ENCODE measurements around the gene TAGLN2.

The TAGLN2 gene

DNA sequence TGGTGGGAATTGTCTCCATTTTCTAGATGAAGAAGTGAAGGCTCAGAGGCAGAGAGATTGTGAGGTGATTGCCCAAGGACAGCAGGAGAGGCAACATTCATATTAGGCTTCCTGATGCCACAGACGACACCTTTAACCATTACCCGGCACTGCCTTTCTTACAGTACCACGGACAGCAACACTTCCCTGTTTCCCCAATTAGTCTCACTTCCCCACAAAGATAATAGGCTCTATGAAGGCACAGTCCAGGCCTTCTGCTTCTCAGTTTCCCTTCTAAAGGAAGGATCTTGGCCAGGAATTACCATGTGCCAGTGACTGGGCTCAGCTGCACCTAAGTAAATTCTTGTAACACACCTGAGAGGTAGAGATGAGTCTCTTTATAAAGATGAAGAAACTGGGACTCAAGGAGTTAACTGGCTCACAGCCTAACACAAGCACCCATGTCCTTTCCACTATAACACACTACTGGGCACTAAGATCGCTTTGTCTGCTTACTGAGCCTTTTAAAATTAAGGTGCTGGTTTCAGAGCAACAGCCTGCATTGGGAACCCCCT, 10.5 kb upstream of the TAGLN2 start:
- no peak for DNase-seq (ENCODE audit: low read depth, low spot score)

DNA sequence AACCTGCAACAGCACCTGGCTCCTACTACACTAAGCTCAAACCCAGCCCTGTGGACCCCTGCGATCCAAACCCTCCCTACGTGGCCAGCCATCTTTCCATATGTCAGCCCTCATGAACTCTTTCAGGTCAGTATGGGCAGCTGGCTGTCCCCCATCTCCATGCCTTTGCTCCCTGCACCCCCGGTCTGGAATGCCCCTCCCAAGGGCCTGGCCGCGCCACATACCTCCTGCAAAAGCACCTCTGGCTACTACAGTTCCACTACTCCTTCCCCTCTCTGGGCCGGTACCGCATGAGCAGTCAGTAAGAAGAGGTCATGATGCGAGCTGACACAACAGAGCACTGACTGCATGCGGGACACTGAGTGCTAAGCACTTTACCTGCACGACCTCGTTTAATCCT, 10.0 kb upstream of the TAGLN2 start:
- DNase-seq (ENCODE audit: low read depth, low spot score) = no peak

DNA sequence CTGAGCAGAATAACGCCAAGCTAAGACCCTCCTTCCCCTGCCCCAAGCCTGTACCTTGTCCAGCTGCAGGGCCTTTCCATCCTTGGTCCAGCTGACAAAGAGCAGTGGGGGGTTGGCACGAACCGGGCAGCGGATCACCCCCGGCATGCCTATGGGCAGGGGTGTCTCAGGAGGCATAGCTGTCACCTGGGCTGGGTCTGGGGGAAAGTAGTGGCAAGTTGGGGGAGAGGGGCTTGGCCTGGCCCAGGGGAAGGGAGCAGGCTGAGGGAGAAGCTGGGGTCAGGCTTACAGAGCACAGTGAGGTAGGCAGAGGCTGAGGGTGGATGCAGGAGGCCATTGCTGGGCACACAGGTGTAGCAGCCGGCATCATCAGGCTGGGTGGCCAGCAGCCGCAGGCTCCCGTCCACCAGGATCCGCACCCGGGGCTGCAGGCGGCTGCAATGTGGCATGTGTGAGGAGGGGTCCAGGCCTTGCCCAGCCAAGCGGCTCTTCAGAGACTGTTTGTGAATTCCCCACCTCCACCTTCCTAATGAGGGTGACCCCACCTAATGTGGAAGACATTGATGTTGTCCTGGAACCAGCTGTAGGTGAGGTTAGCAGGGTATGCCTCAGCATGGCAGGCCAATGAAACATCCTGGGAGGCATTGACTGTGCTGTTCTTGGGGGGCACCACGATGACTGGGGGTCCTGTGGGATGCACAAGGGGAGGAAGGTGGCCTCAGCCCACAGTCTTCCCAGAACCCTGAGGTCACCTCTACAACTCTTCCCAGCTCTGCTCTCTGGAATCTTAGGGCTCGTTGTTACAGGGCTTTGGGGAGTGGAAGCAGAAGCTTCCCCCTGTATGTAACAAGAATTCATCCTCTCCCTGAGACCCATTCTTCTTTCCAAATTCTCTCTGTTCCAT, 9.1 kb upstream of the TAGLN2 start:
- DNase-seq (ENCODE audit: low read depth, low spot score) = no peak

DNA sequence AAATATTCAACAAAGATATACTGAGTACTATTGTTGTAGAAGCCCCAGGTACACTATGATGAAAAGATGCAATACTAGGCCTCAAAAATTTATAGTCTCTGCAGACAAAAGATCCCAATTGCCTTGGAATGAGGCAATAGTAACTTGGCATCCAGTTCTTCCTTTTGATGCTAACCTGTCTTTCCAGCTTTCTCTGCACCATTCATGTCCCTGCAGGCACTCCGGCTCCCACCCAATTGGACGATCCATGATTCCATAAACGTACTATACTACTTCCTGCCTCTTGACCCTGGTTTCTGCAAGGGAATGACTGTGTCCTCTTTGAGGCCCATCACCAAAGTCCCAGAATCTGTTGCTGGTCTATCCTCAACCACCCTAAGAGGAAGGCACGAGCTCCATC, 8.0 kb upstream of the TAGLN2 start:
- DNase-seq (ENCODE audit: low read depth, low spot score) = no peak

DNA sequence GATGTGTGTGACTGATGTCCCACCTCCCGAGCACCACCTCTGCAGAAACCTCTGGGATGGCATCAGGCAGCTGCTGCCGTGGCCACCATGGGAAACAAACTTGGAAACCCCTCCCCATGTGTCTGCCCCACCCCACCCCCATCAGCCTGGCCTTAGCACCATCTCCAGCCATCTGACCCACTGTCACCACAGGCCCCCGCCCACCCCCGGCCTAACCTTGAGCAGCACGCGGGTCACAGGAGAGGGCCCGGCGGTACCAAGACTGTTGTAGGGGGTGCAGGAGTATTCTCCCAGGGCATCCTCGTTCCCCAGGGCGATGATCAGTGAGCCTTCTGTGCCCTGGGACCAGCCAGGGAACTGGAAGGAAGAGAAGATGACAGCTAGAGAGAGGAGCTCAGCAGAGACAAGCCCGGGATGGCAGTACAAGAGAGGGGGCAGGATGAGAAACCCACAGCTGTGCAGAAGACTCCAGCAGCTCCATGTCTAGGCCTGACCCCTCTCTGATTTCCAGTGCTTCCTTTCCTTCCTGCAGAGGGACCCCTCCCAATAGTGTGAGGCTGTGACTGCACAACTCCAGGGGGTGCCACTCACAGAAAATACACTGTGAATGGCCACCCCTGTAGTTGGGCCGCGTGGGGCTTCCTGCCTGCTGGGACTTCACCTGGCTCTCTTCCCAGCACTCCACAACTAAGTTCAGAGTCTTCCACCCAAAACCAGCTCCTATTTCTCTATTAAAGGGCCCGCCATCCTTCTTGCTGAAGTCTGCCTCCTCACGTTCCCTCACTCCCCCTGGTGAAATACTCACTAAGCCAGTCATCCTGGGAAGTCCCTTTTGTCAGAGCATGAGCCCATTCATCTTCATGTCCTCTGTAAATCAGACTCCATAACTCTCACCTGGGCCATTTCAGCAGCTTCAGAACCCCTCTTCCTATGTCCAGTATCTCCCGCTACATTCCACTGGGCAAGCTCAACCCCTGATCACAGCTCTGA, 7.3 kb upstream of the TAGLN2 start:
- DNase-seq (ENCODE audit: low read depth, low spot score) = peak; percentile 37

DNA sequence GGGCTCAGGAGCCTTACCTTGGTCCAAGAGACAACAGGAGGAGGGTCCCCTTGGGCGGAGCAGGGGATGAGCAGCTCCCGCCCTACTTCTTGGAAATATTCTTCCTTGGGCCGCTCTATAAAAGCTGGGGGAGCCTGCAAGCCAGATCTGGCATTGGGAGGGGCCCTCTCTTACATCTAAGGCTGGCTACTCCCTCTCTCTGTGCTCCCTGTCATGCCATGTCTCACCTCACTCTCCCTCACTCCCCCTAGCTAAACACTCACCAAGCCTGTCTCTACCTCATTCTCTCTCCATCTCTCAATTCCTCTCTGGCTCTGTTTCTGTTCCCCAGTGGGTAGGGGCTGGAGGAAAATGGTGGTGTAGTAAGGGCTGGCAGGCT, 6.5 kb upstream of the TAGLN2 start:
- DNase-seq (ENCODE audit: low read depth, low spot score) = no peak

DNA sequence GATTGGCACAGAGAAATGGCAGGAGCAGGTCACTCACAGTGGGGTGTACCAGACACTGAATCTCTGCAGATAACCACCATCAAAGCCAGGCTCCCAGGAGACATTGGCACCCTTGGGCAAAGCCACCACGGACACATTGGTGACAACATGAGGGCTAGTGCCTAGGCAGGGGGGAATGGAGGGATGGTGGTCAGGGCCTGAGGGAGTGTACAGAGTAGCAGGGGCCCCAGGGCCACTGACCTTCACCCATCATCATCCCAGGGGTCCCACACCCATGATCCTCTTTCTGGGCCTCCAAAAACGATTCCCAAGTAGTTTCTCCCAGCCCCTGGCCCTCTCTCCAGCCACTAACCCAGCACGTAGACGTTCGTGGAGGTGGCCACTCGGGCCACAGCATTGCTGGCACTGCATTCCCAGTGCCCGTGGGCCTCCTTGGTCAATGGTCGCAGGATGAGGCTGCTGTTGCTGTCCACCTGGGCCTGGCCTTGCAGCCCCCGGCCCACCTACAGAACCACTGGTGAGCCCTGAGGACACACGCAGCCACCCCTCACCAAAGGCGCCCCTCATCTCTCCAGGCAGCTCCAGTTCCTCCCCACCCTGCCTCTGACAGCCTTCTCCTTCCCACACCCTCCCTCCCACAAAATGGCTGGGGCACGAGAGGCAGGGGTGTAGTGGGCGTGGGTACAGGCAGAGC, 5.9 kb upstream of the TAGLN2 start:
- no peak for DNase-seq (ENCODE audit: low read depth, low spot score)

DNA sequence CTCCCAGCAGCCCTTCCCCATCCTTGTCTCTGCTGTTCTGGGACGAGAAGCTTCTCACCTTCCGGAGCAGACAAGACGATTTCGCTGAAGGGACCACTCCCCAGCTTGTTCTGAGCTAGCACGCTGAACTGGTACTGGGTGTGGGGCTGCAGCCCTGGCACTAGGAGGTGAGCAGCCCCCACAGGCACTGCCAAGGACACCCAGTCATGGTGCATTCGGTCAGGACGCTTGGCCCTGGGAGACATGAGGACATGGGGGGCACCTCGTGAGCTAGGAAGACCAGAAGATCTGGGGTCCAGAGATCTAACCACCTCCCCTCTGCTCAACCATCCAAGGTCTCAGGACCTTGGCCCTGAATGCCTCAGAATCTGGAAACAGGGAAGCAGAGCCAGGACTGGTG, 5.3 kb upstream of the TAGLN2 start:
- DNase-seq (ENCODE audit: low read depth, low spot score) = no peak

DNA sequence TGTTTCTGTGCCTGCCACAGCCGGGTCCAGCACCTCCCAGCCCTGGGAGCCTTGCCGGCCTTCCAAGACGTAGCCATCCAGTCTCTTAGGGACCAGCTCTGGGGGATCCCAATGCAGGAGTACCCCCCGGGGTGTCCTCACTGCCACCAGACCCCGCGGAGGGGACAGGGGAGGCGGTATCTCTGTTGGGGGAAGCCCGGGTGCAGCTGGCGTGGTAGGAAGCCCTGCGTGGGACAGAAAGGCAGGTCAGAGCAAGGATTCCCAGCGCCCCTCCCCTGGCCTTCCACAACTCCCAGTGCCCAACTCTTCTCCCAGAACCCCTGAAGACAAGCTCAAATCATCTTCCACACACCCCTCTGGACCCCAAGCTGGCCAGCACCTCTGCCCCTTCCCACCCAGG, 4.9 kb upstream of the TAGLN2 start:
- no peak for DNase-seq (ENCODE audit: low read depth, low spot score)

DNA sequence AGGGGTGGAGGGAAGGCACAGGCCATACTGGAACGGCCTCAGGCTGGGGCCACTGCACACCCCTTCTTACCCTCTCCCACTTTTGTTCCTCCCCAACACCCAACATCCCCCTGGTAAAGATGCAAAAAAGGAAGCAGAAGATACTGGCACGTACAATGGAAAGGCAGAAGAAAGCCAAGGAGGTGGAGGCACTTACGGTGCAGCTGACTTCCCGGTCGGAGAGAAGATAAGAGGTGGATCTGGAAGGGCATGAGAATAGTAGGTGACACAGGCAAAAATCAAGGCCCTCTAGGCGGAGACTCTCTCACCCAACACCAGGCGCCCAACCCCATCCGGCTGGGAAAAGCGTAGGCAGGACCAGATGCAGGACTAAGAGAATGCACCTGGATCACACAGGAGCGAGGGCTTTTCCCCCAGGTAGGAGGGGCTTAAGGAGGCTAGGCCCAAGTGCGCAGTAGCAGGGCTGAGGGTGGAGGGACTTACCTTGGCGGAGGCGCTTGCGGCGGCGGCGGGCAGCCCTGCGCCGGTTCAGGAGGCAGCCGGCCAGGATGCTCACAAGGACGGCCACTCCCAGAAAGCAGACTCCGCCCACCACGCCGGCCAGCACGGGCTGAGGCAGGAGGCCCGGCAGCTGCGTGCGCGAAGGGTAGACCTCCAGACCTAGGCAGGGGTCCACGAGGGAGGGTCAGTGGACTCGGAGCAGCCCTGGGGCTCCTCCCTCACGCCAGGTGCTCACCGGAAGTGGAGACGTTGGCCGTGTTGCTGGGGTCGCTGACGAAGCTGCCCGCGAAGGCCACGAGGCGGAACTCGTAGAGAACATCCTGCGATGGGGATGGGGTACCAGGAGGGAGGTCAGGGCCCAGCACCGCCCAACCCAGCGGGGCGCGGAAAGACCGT, 4.1 kb upstream of the TAGLN2 start:
- DNase-seq (ENCODE audit: low read depth, low spot score) = no peak

DNA sequence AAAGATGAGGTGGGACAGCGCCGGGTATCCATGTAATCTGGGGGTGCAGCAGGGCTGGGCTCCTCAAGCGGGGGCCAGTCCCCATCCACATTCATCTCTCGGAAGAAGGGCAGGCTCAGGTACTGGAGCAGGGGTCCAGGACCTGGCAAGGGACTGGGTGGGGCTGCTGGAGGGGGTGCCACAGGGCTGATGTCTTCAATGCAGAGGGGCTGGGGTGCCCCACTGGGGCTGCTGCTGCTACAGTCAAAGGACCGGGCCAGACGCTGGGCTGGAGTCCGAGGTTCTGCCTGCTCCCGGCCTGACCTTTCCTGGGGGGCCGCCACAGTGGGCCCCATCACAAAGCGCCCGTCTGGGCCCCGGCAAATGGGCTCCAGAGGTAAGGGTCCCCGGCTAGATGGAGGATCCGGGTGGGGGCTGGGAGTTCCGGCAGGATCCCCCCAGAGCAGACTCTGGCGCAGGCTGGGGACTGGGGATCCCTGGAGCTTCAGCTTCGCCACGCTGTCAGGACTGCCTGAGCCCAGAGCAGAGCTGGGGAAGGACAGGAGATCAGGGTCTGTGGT, 3.3 kb upstream of the TAGLN2 start:
- DNase-seq (ENCODE audit: low read depth, low spot score) = no peak

DNA sequence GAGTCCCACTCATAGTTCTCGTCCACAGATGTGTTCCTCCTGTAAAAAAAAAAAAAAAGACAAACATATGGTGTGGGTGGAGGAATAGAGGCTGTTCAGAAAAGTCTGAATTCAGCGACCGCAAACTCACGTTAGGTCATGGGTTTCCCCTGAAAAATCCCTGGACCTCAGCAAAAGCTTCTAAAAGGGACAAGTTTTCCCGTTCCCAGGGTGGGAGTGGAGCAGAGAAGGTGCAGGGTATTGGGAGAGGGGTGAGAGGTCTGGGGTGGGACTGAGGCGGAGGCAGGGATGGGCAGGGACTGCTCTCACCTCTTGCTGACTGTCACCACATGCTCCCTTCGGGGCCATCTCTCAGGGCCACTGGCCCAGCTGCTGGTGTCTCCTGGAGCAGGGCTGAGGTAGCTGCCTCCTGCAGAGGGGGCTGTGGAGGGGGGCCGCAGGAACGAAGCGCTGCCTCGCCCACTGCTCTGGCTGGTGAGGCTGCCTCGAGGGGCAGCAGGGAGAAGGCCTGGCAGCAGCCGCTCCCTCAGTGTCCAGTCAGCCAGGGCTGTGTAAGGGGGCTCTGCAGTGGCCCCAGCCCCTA, 2.6 kb upstream of the TAGLN2 start:
- no peak for DNase-seq (ENCODE audit: low read depth, low spot score)

DNA sequence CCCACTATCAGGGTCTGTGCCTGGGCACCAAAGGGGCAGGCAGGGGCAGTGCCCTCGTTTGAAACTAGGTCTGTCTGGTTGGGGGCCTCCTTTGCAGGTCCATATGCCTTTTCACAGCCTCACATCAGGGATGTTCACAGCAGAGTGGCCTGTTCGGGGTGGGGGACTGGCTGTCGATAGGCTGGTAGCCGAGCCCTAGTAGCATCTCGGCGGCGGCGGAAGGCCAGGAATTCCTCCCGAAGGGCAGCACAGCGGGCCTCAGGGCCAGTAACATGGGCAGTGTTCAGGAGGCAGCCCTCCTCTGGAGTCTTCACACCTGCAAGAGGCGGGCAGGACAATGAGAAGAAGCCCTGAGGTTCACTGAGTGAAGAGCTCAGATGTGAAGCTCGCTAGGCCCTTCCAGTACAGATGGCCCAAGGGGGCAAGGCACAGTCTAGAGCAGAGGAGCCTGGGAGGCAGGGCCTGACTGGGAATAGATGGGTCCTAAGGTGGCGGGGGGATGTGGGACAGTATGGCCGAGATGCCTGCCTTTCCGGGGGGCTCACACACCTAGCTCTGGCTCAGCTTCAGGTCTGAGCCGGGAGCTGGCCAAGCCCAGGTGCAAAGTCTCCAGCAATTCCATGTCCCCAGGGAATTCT, 2.0 kb upstream of the TAGLN2 start:
- no peak for DNase-seq (ENCODE audit: low read depth, low spot score)

DNA sequence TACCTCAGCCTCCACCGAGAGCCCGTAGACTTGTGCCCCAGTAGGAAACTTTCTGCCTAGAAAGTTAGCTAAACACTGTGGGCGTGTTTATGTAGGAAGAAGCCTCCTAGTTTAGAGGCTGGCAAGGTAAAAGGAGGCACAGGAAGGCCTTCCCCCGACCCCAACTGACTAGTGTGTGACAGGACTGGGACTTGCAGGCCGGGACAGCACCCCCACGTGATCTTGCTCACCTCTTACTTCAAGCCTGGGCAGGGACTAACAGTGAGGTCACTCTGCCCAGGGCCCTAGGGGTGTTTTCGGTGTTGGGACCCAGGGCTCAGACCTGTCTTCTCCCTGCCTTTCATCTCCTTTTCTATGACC, 392 bp upstream of the TAGLN2 start:
- DNase-seq (ENCODE audit: low read depth, low spot score) = no peak

DNA sequence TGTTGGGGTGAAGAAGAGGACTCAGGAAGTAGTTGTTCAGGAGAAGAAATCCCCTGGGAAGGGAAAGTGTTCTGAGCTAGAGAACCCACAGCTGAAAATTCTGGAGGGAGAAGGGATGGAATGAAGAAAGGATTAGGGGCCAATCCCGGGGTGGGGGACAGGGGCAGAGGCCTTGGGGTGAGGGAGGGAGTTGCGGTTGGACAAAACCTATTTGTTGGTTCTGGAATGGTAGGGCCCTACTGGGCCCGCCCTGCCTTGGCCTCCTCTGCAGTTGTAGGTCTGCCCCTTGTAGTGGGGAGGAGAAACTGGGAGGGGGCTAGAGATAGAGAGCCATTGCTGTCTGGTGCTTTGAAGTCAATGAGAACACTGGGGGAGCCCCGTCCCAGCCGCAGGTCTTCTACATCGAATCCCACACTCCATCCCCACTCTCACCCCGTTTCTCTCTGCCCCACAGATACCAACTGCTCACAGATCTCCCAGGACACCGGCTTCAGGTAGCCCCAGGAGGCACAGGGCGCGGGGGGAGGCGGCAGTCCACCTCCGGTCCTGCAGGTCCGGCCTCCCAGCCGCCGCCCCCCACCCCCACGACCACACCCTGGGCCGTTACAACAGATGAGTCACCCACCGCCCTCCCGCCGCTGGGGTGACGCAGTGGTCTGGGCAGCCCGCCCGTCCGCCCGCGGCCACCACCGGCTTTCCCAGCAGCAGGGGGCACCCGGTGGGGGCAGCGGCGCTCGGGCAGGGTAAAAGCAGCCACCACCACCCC, 1.1 kb downstream of the TAGLN2 start:
- DNase-seq (ENCODE audit: low read depth, low spot score) = peak; percentile 78

DNA sequence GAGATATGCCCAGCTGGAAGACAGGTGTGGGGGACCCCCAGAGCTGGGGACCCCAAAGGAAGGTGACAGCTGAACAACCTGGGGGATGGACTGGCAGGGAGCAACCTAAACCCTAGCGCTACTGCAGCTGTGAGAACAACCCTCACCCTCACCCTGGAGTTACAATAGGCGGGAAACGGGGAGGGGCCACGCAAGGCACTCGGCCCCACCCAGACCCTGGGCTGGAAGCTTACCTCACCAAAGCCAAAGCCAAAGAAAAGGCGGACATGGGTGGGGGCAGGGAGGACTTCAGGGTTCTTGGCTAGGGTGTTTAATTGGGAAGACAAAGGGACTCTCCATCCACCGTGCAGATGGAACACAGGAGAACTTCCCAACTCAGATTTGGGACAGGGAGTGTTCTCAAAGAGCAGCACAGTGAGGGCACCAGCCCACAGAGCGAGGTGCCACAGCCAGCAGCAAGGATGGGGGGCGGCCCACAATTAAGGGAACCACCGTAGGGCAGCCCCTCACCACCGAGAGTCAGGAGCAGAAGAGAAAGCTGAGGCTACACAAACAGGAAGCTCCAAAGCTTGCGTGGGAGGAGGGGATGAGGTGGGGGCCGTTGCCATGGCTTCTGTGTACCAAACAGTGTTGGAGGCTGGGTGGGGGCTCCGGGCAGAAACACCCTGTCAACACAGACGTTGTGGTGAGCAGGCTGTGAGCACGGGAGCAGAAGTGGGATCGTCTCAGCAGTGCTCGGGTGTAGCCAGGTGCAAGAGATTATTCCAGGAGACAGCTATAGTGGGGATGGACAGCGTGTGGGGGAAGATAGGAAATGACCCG, 1.9 kb downstream of the TAGLN2 start:
- no peak for DNase-seq (ENCODE audit: low read depth, low spot score)

DNA sequence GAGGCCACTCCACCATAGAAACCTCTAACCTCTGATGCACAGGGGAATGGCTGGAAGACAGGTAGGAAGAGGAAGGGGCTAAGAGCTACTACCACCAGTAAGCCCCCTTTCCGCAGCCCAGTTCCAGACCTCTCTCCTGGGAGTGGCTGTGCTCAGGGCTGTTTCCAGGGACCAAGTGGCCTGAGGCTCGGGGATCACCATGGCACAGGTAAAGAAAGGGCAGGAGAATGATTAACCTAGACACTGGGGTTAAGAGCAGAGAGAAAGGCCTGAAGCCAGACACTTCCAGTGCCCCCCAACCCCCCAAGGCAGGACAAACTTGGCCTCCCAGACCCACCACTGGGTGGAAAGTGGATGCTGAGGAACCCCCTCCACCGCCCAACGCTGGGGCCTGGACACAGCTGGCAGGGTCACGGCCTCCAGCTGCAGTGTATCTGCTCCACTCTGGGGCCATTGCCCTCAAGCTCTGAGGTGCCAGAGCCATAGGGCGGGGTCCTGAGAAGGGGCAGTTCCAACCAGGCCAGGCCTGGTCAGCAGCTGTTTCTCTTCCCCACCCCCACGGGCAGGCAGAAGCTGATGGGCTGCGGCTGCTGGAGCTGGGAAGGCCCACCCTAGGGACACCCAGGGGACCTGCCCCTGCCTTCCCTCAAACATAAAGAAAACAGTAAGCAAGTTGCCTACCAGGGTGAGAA, 2.6 kb downstream of the TAGLN2 start:
- DNase-seq (ENCODE audit: low read depth, low spot score) = no peak

Data from smooth muscle cell of the brain vasculature (primary cell).